CD4-positive, alpha-beta T cell (primary cell): Measurements from ENCODE around the gene RHOBTB3. TPM values are rescaled to one million over a fixed set of nuclear protein-coding genes. Genes with fewer than 3 reads are reported as not detected.

ENCODE experiments used
- ATAC-seq: fragments of 200-7000 bp; cut with Tn5 transposase; one replicate; pipeline ENCODE4 v1.10.0; 2022; ENCODE audit warnings: mild to moderate bottlenecking; ENCODE audit not compliant: poor library complexity
- CTCF ChIA-PET: fragments of 350-600 bp; sonication (Branson Sonifier 250); formaldehyde crosslinking; loops from one replicate; lab custom pipeline; 2021; ENCODE audit warnings: antibody characterized with exemption, inconsistent platforms; lab: Charles Lee
- POLR2A ChIA-PET: fragments of 350-600 bp; sonication (Branson Sonifier 250); formaldehyde crosslinking; loops from one replicate; lab custom pipeline; 2021; ENCODE audit warnings: antibody characterized with exemption, inconsistent platforms; lab: Charles Lee
- DNase-seq, 14 experiments: peaks; one replicate each; pipeline ENCODE4 v3.0.0-alpha.2; 2013 to 2020; ENCODE audit warnings: mixed read lengths in 2 of 14
- H3K27ac ChIP-seq, 2 donors: one replicate each; pipeline versions ENCODE4 v1.5.1 to v1.7.0; 2013; ENCODE audit warnings: low read length in 2 of 2, low read depth in 1 of 2, mild to moderate bottlenecking in 1 of 2
- H3K27me3 ChIP-seq, 2 experiments: 1 replicate in 1 of 2; 2 replicates in 1 of 2; pipeline versions ENCODE4 v1.6.1 to v1.7.0; 2013; ENCODE audit warnings: low read length in 2 of 2, control low read depth in 1 of 2, mild to moderate bottlenecking in 1 of 2, moderate library complexity in 1 of 2; ENCODE audit not compliant: insufficient read depth in 2 of 2, control insufficient read depth in 1 of 2
- H3K36me3 ChIP-seq: one replicate; pipeline ENCODE4 v1.6.1; 2013; ENCODE audit warnings: low read length, control low read depth; ENCODE audit not compliant: insufficient read depth
- H3K4me1 ChIP-seq: one replicate; pipeline ENCODE4 v1.6.1; 2013; ENCODE audit warnings: low read length, control low read depth; ENCODE audit not compliant: insufficient read depth
- H3K4me3 ChIP-seq: one replicate; pipeline ENCODE4 v1.5.1; 2013; ENCODE audit warnings: mild to moderate bottlenecking, low read length, moderate library complexity
- H3K9me3 ChIP-seq, 2 experiments: 1 replicate in 1 of 2; 2 replicates in 1 of 2; pipeline versions ENCODE4 v1.6.1 to v1.7.0; 2013; ENCODE audit warnings: low read length in 2 of 2, mild to moderate bottlenecking in 2 of 2, control low read depth in 1 of 2, moderate library complexity in 1 of 2; ENCODE audit not compliant: control insufficient read depth in 1 of 2, insufficient read depth in 1 of 2
- H3K27ac Mint-ChIP-seq: one replicate; pipeline ENCODE4 v1.8.0; 2020; ENCODE audit warnings: mixed read lengths
- H3K27me3 Mint-ChIP-seq: one replicate; pipeline ENCODE4 v1.8.0; 2021; ENCODE audit warnings: mixed read lengths
- H3K36me3 Mint-ChIP-seq: one replicate; pipeline ENCODE4 v1.8.0; 2021; ENCODE audit warnings: low read depth, mixed read lengths
- H3K4me1 Mint-ChIP-seq: one replicate; pipeline ENCODE4 v1.8.0; 2021; ENCODE audit warnings: low read depth, mixed read lengths
- H3K4me3 Mint-ChIP-seq: one replicate; pipeline ENCODE4 v1.8.0; 2020; ENCODE audit warnings: mild to moderate bottlenecking, mixed read lengths
- H3K9me3 Mint-ChIP-seq: one replicate; pipeline ENCODE4 v1.8.0; 2020; ENCODE audit warnings: mixed read lengths
- intact Hi-C, 2 experiments: fragments of 100-400 bp; cut with DNase I in 1 of 2; cut with micrococcal nuclease in 1 of 2; formaldehyde crosslinking; loops; one replicate each; pipeline versions ENCODE4 v1.15.1 to v1.9.0; 2023 to 2025; cut with DNase I, micrococcal nuclease
- total RNA-seq, 174 experiments: library from RNA in 2 of 174; stranded (reverse) in 2 of 174; gene quantifications; one replicate each; pipeline ENCODE4 v1.2.3 and lab custom pipeline; 2021 to 2026
- TF ChIP-seq, protein P1 (sequence below): fragments of 200-600 bp; IDR thresholded peaks from one replicate; pipeline ENCODE4 v1.8.0; 2022; ENCODE audit warnings: antibody characterized with exemption, mild to moderate bottlenecking

Gene RHOBTB3
- total RNA-seq, 2 experiments from 2014 or later, result 3.8 to 4.3 TPM

DNA sequence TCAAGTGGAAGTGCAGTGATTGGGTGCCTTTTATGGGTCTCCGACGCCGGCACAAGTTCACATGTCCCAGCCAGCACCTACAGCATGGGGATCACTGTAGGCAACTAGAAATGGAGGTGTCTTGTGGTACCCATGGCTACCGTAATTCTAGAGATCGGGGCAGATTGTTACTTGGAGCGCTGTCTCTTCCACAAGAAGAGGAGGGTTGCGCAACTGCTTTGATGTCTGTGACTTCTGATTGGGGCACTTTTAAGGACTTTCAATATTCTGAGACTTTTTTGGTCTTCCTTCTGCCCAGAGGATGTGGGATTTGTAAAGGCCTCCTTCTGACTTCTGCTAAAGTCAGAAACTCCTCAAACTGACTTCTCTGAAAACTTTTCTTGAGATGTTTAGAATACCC lies 49.5 kb downstream of the RHOBTB3 start:
- Histone ChIP-seq H3K9me3 (no peaks in the 10 kb centered on the region), H3K4me1 (no peaks in the 10 kb centered on the region), H3K36me3 (no peaks in the 10 kb centered on the region), H3K27ac (no peak overlapping the region), H3K4me3 (no peak overlapping the region), H3K27me3 (no peaks in the 10 kb centered on the region)
- ChIA-PET CTCF (interaction anchor here (0.8 to 2.1 kb wide), 28 partner anchors 9 to 556 kb away, joined by 3 to 79 read pairs (median 8); partner anchors contain the start of genes GLRX and RFESD), POLR2A (interaction anchor here (1.0 to 2.0 kb wide), 12 partner anchors 9 to 226 kb away, joined by 4 to 25 read pairs (median 7); partner anchors contain the start of genes ARSK, GLRX, RFESD and RHOBTB3)
- no peak for ATAC-seq
- no peak overlapping the region for H3K27ac Mint-ChIP-seq
- peaks cover 5% of the 10 kb centered on the region for H3K4me1 Mint-ChIP-seq
- no peak for DNase-seq
- intact Hi-C loops, result loop anchor here in 1 of 2 experiments (2.0 to 5.0 kb wide), 2 partner anchors 118 to 556 kb away; no protein-coding TSS in a partner anchor
- H3K36me3 Mint-ChIP-seq, result no peaks in the 10 kb centered on the region
- no peaks in the 10 kb centered on the region for H3K27me3 Mint-ChIP-seq
- TF ChIP-seq, protein P1, sequence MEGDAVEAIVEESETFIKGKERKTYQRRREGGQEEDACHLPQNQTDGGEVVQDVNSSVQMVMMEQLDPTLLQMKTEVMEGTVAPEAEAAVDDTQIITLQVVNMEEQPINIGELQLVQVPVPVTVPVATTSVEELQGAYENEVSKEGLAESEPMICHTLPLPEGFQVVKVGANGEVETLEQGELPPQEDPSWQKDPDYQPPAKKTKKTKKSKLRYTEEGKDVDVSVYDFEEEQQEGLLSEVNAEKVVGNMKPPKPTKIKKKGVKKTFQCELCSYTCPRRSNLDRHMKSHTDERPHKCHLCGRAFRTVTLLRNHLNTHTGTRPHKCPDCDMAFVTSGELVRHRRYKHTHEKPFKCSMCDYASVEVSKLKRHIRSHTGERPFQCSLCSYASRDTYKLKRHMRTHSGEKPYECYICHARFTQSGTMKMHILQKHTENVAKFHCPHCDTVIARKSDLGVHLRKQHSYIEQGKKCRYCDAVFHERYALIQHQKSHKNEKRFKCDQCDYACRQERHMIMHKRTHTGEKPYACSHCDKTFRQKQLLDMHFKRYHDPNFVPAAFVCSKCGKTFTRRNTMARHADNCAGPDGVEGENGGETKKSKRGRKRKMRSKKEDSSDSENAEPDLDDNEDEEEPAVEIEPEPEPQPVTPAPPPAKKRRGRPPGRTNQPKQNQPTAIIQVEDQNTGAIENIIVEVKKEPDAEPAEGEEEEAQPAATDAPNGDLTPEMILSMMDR, result no peak
- H3K9me3 Mint-ChIP-seq, result no peaks in the 10 kb centered on the region
- no peak overlapping the region for H3K4me3 Mint-ChIP-seq

DNA sequence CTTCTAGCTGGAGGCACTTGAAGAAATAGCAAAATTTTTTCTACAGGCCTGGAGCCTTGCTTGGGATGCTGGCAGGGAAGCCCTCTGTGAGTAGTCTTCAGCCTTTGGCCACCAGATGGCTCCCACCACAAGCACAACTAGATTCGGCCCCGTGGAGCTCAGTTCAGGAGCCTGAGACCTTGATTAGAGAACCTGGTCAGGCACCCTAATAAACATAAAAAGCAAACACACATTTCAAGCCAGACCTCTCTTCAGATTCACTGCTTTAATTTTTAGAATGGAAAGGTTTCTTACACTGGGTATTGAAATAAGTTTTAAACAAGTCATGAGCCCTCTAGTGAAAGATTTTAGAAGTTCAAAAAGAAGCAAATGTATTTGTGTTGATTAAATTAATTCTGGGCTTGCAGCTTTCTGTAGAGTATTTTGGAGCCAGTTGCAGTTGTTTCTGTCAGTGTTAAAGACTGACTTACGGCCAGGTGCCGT lies 50.0 kb downstream of the RHOBTB3 start:
- TF ChIP-seq, protein P1, result peak; percentile 100
- no peak overlapping the region for H3K4me3 ChIP-seq
- intact Hi-C loops, result loop anchor here (1.0 to 5.0 kb wide), 5 partner anchors 62 to 556 kb away; no protein-coding TSS in a partner anchor
- peak; percentile 57 to 87 (median 66) for DNase-seq
- Mint-ChIP-seq H3K4me3 (peak overlapping the region; percentile 68), H3K4me1 (peaks cover 5% of the 10 kb centered on the region), H3K27ac (peak overlapping the region; percentile 26), H3K27me3 (no peaks in the 10 kb centered on the region), H3K36me3 (no peaks in the 10 kb centered on the region), H3K9me3 (no peaks in the 10 kb centered on the region)
- ATAC-seq, result peak; percentile 94
- H3K36me3 ChIP-seq, result no peaks in the 10 kb centered on the region
- ChIA-PET CTCF (interaction anchor here (0.7 to 2.1 kb wide), 32 partner anchors 8 to 556 kb away, joined by 3 to 79 read pairs (median 6); partner anchors contain the start of genes GLRX and RFESD), POLR2A (interaction anchor here (0.8 to 2.0 kb wide), 18 partner anchors 8 to 226 kb away, joined by 3 to 25 read pairs (median 5); partner anchors contain the start of genes ARSK, GLRX, RFESD and RHOBTB3)
- no peaks in the 10 kb centered on the region for H3K9me3 ChIP-seq
- H3K4me1 ChIP-seq, result no peaks in the 10 kb centered on the region
- H3K27me3 ChIP-seq, result no peaks in the 10 kb centered on the region
- no peak overlapping the region for H3K27ac ChIP-seq

DNA sequence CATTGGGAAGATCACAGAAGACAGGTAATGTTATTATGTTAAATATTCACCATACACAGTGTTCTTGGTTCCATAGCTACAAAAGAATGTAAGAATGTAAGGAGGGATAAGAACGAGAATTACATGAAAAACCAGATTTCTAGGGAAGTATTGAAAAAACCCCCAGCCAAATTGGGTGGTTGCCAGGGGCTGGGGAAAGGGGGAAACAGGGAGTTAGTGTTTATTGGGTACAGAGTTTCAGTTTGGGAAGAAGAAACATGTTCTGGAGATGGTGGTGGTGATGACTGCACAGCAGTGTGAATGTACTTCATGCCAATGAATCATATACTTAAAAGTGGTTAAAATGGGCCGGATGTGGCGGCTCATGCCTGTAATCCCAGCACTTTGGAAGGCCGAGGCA lies 51.0 kb downstream of the RHOBTB3 start:
- Histone ChIP-seq H3K27me3 (no peaks in the 10 kb centered on the region), H3K4me1 (no peaks in the 10 kb centered on the region), H3K4me3 (no peak overlapping the region), H3K27ac (no peak overlapping the region), H3K9me3 (no peaks in the 10 kb centered on the region), H3K36me3 (no peaks in the 10 kb centered on the region)
- ChIA-PET CTCF (interaction anchor here (1.1 to 2.1 kb wide), 14 partner anchors 10 to 140 kb away, joined by 4 to 79 read pairs (median 12); partner anchors contain the start of genes GLRX and RFESD), POLR2A (interaction anchor here (0.6 to 2.0 kb wide), 10 partner anchors 41 to 1187 kb away, joined by 3 to 25 read pairs (median 6); partner anchors contain the start of gene GLRX)
- H3K27me3 Mint-ChIP-seq, result no peaks in the 10 kb centered on the region
- peaks cover 5% of the 10 kb centered on the region for H3K4me1 Mint-ChIP-seq
- ATAC-seq (no peak), DNase-seq (no peak)
- no peaks in the 10 kb centered on the region for H3K36me3 Mint-ChIP-seq
- H3K9me3 Mint-ChIP-seq, result no peaks in the 10 kb centered on the region
- no peak overlapping the region for H3K27ac Mint-ChIP-seq
- TF ChIP-seq, protein P1, result no peak
- intact Hi-C loops, result loop anchor here (2.0 to 5.0 kb wide), 2 partner anchors 120 to 137 kb away; no protein-coding TSS in a partner anchor
- H3K4me3 Mint-ChIP-seq, result no peak overlapping the region
